PFSK-1 (cell line): ENCODE measurements around the gene YBEY.

Source experiments
- POLR2AphosphoS5 ChIP-seq: IDR thresholded peaks from 2 replicates; pipeline ENCODE4 v1.6.1; 2012; ENCODE audit warnings: low read depth, mild to moderate bottlenecking, control low read depth, low read length, moderate library complexity
- REST ChIP-seq, 2 experiments: IDR thresholded peaks; 2 replicates each; pipeline versions ENCODE4 v1.6.1 to v1.8.0; 2011 to 2012; ENCODE audit warnings: low read depth in 2 of 2, low read length in 2 of 2, control low read depth in 1 of 2, inconsistent platforms in 1 of 2, mild to moderate bottlenecking in 1 of 2, moderate library complexity in 1 of 2; ENCODE audit not compliant: insufficient read depth in 1 of 2

- TF ChIP-seq POLR2AphosphoS5 (no peak), REST (IDR thresholded peaks at IDR 0.05; ENCODE audit: insufficient read depth in 1 of 2, low read depth in 2 of 2, low read length in 2 of 2) (no peak)
Observed at GRCh38 chr21:46347203-46347550, 61.0 kb downstream of the YBEY start.
